DMS53 (cell line): Measurements from ENCODE around the gene ACACA.

Source experiments
- DNase-seq: peaks from one replicate; lab custom pipeline; 2025; lab: John Stamatoyannopoulos, UW

ACACA gene

DNA sequence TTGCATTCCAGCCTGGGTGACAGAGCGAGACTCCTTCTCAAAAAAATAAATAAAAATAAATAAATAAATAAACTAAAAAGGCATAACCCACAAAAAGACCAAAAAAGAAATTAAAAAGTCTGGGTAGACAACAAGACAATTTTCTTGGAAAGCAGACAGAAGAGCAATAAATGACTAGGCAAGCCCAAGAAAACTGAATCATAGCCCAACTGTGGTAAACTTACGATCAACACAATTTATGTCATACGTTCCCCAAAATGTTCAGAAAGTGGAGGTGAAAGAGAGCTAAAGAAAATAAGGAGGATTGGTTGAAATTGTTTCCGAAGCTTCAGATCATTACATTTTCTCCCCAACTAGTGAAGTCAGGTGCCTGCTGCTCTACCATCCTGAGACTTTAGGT is 62.1 kb downstream of the ACACA start:
- DNase-seq, result no peak

DNA sequence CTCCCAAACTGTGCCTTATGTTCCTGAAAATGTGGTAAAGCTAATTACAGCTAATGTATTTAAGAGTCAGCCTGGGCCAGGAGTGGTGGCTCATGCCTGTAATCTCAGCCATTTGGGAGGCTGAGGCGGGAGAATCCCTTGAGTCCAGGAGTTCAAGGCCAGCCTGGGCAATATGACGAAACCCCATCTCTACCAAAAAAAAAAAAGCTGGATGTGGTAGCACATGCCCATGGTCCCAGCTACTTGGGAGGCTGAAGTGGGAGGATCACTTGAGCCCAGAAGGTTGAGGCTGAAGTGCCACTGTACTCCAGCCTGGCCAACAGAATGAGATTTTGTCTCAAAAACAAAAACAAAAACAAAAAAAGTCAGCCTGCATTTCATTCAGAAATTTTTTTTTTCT is 64.0 kb downstream of the ACACA start:
- no peak for DNase-seq

DNA sequence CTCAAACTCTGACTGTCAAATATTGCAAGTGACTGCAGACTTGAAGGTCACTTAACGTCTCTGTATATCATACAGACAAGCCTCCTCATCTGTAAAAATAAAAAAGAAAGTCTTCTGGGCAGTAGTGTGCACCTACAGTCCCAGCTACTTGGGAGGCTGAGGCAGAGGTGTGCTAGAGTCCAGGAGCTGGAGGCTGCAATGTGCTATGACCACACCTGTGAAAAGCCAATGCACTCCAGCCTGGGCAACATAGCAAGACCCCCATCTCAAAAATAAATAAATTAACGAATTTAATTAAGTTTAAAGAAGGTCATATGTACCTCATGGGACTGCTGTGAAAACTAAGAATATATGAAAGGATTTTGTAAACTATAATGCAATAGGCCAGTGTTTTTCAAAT is 65.8 kb downstream of the ACACA start:
- no peak for DNase-seq

DNA sequence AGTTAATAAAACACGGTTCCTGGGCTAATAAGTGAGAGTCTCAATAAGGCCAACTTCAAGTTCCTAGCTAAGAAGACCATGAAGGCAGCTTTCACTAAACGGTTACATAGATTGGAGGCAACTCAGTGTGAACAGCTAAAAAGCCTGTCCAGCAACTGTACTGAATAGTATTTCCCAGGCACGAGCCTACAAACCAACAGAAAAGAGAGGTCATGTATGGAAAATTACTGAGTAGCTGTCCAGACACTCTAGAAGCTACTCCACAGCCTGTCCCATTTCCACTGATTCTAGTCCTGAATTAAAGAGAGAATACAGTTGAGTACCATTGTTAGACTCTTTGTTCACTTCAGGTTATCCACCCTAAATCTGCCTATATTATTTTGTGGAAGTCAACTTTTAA is 67.3 kb downstream of the ACACA start:
- DNase-seq, result no peak

DNA sequence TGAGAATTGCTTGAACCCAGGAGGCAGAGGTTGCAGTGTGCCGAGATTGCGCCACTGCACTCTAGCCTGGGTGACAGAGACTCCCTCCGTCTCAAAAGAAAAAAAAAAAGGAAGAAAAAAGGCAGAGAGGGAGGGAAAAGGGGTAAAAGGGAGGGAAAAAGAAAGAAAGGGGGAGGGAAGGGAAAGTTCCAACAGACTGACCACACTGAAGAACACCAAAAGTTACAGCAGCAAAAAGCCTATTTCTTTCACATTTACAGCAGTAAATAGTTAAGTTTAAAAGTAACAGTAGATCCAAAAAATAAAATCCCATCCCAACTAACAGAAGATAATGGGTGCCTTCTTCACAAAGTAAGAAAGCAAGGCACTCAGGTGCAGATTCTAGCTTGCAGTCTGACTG is 67.8 kb downstream of the ACACA start:
- DNase-seq, result no peak

DNA sequence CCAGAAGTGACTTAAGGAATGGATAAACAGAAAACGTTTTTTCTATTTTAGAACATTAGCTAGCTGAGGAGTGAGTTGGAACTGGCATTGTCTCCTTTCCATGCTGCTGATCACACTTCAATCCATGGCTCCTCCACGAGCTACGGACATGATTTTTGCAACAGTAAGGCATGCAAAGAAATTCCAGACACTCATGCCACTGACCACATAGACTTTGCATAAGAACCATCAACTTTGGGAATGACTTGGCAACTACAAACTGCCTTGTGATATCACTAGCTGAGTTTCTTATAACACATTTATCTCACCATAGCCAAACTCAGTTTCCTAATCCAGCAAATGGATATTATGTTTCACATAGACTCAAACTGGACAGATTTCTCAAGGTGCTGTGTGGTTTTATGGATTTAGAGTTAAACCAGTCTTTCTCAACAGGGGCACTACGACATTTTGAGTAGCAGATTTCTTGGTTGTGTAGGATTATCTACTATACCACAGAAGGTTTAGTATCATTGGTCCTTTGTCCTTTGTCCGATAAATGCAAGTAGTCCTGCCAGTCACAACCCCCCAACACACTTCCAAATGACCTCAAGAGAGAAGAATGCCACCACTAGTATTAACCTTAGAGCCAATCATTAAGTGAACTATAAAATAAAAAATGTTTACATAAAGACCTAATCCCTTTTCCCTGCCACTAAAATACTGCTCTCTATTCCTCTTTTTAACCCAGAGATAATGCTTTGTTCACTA is 79.1 kb downstream of the ACACA start:
- no peak for DNase-seq

- DNase-seq, result no peak
Measured at GRCh38 chr17:37322826-37323561, 83.6 kb downstream of the ACACA start.

DNA sequence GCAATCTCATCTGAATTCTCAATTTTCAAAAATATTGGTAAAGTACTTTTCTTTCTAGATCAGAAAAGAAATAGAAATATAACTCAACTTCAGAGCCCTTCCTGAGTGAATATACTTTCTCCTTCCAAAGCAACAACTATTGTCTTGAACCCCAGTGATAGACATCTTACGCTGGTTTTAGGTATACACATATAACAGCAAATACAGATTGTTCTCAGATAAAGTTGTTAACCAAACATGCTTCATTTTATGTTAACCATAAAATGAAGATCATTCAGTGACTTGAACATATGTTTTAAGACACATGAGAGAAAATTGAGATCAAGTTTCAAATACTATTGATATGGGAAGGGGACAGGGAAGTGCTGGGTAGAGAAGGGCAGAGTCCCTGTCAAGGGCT is 84.5 kb downstream of the ACACA start:
- DNase-seq, result no peak

DNA sequence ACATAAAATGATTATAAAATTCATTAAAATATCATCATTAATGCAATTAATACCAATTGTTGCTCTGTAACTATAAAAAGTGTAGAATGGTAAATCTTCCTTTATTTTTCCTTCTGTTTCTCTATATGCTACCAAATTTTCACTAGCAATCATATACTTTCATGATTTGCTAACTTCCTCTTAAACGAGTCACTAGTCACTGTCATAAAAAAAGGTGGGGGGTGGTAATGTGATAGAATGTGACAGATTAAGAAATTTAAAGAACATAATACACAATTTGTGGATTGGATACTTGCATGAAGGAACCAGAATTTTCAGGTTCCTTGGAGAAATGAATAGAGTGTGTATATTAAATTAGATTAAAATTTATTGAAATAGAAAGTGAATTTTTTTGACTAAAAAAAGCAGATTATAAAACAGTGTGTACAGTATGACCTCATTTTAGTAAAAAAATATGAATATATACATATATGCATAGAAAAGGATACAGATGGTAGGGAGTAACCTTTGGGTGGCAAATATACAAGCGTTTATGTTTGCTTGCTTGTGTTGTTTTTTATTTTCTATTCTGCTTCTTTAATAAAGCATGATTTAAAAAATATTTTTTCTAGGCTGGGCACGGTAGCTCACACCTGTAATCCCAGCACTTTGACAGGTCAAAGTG is 87.6 kb downstream of the ACACA start:
- no peak for DNase-seq

DNA sequence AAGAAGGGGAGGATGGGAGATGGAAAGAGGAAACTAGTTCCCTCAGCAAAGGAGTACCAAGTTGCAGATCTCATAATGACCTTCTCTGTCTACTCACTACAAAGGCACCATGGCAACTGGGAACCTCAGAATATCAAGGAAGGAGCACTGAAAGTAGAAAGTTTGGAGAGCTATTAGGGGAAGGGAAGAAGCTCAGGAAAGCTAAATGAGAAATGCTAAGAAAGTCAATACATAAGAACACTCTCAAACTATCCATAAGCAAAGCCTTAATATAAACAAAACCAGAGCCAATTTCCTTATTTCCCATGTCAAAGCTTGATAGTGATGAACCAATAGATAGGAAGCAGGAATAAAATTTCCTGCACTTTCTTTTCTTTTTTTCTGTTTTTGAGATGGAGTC is 88.8 kb downstream of the ACACA start:
- DNase-seq, result no peak

GRCh38 chr17:37315601-37316000 is 91.0 kb downstream of the ACACA start:
- DNase-seq, result no peak

GRCh38 chr17:37312137-37312923 is 94.3 kb downstream of the ACACA start:
- DNase-seq, result no peak

DNA sequence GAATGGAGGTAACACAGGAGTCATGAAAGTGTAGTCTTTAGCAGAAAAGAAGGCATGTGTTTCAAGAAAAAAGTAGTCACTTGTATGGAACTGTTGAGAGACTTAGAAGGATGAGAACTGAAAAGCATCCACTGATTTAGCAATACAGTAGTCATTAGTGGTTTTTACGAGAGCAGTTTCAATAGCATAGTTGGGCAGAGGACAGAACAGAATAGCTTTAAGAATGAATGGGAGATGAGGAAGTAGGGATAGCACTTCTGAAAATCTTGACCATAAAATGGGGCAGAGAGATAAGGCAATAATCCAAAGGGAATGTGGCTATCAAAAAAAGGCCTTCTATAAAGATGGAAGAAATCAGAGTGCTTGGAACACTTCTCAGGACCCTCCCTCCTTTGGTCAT is 95.7 kb downstream of the ACACA start:
- DNase-seq, result no peak

- no peak for DNase-seq
Measured at GRCh38 chr17:37309051-37309450, 97.6 kb downstream of the ACACA start.

DNA sequence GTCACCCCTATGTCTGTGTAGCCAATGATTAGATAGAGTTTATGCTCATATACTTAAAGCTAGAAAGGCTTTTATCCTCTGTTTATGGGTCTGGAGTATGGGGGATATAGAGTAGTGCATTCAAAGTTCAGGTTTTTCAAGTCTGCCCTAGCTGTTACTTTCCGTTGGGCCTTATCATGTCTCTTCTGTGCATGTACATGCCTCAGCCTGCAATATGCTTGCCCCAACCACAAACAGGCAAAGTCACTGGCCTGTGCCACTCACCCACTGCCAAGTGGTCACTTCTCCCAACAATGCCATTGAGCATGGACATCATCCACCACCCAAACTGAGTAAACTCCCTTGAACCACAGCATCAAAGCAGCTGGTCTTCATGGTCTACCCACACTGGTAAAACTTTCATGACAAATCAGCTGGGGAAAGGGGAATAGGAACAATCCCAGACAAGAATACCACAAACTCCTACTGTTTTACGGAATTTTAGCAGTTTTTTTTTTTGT is 101.2 kb downstream of the ACACA start:
- DNase-seq, result no peak

GRCh38 chr17:37301288-37301687 is 105.3 kb downstream of the ACACA start:
- DNase-seq, result peak; percentile 56

- peak; percentile 20 for DNase-seq
Measured at GRCh38 chr17:37300683-37301082, 106.0 kb downstream of the ACACA start.

- DNase-seq, result no peak
Measured at GRCh38 chr17:37299257-37299980, 107.2 kb downstream of the ACACA start.

DNA sequence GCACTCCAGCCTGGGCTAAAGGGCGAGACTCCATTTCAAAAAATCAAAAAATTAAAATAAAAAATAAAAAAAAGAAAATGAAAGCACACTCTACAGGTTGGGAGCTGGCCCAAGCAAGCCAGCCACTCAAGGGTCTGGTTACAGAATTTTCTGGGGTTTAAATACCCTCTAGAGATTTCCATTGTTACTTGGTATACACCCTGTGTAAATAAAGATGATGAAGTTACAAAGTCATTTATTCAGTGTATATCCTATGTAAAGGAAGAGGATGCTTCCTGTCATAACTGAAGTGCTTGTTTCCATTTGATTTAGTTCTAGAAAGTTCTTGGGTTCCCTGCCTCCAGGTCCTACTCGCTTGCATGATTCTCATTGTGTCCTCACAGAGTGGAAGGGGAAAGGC is 110.7 kb downstream of the ACACA start:
- no peak for DNase-seq

- DNase-seq, result no peak
Measured at GRCh38 chr17:37294888-37295287, 111.7 kb downstream of the ACACA start.

DNA sequence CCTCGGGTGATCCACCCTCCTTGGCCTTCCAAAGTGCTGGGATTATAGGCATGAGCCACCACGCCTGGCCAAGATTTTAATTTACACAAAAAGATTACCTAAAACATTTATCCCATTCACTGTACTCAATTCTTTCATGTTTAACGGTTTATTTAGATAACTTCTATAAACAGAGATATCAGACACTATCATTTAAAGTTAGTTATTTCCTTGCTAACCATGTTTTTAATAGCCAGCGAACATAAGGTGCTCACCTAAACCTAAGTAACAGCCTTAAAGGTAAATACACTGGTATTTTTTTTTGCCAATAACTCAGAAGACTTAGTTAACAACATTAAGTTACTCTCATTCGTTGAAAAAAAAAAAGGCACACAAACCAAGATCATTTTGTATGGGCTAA is 112.9 kb downstream of the ACACA start:
- no peak for DNase-seq
